PC-3 (cell line): Measurements from ENCODE around the gene SFTPD.

Source experiments
- EZH2 ChIP-seq: fragments of 300-600 bp; sonication (generic); IDR thresholded peaks from one replicate; pipeline ENCODE4 v1.6.1; 2017; ENCODE audit warnings: antibody characterized with exemption, mild to moderate bottlenecking, low read length; ENCODE audit not compliant: unreplicated experiment
- TF ChIP-seq, protein P1 (sequence below): fragments of 300-600 bp; sonication (generic); conservative IDR thresholded peaks from 2 replicates; pipeline ENCODE4 v1.5.1; 2017; ENCODE audit warnings: antibody characterized with exemption, low read depth, mild to moderate bottlenecking, low read length

DNA sequence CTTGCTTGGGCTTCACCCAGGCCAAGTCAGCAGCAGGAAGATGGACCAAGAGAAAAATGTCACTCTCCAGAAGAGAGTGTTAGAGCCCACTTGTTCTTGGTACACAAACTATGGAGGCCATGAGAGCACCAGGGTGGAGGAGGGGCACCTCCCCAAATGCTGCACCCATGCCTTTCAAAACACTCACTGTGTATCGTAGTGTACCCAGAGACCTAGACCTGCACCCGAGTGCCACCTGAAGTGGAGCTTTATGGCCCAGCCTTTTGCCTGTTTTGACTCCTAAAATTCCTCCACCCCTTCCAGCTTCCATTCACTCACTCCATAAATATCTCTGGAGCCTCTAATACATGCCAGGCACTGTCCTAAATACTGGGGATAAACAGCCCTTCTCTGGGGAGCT, 5.0 kb downstream of the SFTPD start:
- TF ChIP-seq, protein P1, sequence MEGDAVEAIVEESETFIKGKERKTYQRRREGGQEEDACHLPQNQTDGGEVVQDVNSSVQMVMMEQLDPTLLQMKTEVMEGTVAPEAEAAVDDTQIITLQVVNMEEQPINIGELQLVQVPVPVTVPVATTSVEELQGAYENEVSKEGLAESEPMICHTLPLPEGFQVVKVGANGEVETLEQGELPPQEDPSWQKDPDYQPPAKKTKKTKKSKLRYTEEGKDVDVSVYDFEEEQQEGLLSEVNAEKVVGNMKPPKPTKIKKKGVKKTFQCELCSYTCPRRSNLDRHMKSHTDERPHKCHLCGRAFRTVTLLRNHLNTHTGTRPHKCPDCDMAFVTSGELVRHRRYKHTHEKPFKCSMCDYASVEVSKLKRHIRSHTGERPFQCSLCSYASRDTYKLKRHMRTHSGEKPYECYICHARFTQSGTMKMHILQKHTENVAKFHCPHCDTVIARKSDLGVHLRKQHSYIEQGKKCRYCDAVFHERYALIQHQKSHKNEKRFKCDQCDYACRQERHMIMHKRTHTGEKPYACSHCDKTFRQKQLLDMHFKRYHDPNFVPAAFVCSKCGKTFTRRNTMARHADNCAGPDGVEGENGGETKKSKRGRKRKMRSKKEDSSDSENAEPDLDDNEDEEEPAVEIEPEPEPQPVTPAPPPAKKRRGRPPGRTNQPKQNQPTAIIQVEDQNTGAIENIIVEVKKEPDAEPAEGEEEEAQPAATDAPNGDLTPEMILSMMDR: no peak
- no peak for TF ChIP-seq EZH2
